Hematopoietic multipotent progenitor cell treated with erythropoietin and hydrocortisone succinate and interleukin-3 and kit ligand, for 6 days (in vitro differentiated cells): ENCODE measurements around the gene HAPSTR1.
A peak's percentile ranks its signal among the peaks of the same experiment; 100 is the strongest.

Experiments
- DNase-seq: peaks from one replicate; pipeline ENCODE4 v3.0.0-alpha.2; 2015

HAPSTR1 gene

DNA sequence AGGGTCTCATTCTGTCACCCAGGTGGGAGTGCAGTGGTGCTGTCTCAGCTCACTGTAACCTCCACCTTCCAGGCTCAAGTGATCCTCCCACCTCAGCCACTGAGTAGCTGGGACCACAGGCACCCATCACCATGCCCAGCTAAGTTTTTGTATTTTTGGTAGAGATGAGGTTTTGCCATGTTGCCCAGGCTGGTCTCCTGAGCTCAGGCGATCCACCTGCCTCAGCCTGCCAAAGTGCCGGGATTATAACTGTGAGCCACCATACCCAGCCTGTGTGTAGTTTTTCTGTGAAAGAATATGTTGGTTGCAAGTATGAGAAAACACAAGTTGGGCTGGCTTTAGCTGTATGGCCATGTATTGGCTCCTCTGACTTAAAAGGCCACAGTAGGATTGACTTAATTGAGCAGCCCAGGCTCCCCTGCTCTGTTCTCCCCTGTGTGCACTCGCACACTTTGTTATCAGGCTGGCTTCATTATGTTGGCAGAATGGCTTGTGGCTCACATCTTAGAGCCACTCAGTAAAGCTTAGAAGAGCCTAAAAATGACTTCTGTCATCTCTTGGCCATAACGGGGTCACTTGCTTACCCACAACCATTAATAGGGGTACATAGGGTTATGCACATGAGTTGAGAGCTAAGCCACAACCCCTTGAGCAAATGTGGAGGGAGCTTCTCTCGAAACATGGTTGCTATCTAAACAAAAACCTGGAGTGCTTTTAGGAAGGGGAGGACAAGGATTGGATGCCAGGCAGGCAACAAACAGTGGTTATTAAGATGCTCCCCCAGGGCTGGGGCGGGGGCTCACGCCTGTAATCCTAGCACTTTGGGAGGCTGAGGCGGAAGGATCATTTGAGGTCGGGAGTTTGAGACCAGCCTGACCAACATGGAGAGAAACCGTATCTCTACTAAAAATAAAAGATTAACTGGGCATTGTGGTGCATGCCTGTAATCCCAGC is 6.1 kb downstream of the HAPSTR1 start:
- no peak for DNase-seq

DNA sequence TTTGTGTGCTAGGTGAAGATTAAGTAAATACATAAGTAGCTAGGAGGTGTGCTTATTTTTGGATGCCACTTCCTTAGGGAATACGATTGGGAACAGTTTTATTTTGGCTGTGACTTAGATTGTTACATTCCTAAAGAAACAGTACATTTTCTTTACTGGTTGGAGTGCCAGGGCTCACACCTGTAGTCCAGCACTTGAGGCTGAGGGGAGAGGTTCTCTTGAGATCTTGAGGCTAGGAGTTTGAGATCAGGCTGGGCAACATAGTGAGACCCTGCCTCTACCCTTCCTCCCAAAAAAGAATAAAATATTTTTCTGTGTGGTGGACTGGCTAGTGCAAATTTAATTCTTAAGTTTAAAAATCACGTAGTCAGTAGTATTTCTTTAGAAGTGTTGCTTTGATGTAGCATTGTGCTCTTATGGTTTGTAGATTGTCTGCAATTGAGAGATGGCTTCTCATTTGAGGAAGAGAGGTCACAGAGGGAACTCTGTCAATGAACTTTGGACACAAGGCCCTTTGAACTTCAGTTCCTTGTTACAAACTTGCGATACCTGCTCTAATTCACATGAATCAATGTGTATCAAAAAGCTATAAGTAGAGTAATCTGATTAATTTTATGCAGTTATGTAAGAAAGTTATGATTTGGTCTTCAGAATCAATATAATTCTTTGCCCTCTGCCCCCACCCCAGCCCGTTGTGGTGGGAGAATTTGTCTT is 7.1 kb downstream of the HAPSTR1 start:
- no peak for DNase-seq

DNA sequence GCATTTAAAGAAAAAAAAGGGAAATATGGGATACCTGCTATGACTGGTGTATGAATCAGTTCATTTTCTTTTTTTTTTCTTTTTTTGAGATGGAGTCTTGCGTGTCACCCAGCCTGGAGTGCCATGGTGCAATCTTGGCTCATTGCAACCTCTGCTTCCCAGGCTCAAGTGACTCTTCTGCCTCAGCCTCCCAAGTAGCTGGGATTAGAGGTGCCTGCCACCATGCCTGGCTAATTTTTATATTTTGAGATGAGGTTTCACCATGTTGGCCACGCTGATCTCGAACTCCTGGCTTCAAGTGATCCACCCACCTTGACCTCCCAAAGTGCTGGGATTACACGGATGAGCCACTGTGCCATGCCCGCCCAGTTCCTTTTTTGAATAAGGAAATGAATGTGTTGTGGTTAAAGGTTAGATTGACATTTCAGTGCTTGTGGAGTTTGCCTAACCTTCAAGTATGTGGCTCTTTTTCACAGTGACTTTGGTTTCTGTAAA is 7.7 kb downstream of the HAPSTR1 start:
- peak; percentile 38 for DNase-seq

DNA sequence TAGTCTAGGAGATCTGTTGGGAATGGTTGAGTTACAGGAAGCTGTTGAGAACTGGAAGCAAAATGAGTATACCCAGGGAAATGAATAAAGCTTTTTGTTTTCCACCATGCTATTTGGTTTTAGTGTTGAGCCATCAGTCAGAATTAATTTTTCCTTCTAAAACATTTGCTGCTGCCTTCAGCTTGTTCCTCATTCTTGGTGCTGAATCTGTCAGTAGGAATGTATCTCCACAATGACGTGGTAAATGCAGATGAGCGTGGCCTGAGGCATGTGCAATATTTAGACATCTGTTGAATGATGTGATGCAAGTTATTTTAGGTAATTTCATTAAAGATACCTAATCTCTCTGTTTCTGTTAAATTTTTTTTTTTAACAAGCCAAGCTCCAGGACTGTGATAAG is 10.9 kb downstream of the HAPSTR1 start:
- peak; percentile 45 for DNase-seq

DNA sequence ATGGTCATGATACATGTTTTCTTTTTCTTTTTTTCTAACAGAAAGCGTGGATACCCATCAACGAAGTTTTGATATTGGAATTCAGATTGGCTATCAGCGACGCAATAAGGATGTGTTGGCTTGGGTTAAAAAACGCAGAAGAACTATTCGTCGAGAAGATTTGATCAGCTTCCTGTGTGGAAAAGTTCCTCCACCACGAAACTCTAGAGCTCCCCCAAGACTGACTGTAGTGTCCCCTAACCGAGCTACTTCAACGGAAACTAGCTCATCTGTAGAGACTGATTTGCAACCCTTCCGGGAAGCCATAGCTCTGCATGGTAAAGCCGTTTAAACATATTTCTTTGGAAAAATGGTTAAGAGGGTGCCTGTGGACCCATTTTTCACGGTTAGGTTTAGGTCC is 11.5 kb downstream of the HAPSTR1 start:
- DNase-seq: no peak

DNA sequence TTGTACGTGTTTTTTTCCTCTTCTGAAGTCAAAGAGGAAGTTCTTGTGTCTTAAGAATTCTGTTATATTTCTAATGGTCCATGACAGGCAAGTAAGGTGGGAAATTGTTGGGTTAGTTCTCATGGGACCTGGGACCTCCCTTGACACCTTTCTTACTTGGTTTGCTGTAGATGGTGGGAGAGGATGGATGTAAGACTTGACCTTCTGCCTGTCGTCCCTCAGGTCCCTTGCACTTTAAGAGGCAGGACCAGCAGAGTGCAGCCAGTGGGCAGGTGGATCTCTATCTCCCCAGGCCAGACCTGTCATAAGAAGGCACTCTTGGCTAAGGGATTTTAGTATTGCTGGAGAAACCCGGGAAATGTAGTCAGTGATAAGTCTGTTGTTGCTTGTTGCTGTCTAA is 12.1 kb downstream of the HAPSTR1 start:
- DNase-seq: no peak

DNA sequence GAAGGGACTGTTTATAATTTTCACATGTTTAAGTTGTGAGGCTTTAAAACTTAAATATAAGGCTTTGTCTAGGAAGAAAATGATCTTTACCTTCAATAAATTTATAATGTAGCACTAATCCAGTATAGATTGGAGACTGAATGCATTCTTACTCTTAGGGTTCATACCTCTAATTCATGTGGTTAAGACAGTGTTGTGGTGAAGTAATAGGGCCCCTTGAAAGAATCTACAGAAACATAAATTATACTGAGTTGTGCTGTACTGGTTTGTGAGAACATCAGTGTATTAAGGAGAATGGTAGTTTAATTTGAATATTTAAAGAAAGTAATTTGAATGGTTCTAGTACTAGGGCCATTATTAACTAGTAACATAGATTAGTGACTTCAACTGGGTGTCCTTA is 13.7 kb downstream of the HAPSTR1 start:
- DNase-seq: no peak

DNA sequence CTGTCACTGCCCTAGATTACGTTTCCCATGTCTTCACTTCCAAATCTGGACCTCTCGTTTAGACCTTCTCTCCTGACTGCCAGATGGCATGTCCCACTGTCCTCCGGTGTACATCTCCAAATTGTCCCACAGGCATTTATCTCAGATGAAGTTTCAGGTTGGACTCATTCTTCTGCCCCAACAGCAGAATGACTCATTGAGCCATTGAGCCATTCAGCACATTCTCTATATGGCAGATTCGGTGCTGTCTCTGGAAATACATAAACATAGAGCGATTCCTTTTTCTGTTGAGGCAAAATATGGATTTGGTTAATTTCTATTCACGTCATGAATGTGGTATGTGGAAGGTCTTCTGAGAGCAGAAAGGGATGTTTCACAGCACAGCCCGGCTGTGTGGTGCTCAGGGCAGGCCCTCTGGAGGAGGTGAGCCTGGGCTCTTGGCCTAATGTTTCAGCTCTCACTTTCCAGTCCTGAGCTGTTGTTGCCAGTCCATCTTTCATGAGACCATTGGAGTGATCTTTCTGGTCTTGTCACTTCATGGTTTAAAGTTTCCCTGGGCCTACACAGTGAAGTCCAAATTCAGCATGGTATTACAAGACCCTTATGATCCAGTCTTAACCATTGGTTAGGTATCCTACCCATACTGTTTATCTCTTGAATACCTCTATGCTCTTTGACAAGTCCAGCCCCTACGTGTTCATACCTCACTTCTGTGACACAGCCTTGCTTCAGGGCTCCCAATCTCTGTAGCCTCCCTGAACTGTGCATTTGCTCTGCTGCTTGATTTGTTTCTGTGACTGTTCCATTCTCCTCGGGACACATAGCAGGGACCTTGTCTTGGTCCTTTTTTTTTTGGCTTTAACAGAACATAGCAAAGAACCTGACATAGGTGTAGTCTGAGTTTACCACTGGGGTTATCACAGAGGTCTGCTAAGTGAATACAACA is 15.9 kb downstream of the HAPSTR1 start:
- no peak for DNase-seq

DNA sequence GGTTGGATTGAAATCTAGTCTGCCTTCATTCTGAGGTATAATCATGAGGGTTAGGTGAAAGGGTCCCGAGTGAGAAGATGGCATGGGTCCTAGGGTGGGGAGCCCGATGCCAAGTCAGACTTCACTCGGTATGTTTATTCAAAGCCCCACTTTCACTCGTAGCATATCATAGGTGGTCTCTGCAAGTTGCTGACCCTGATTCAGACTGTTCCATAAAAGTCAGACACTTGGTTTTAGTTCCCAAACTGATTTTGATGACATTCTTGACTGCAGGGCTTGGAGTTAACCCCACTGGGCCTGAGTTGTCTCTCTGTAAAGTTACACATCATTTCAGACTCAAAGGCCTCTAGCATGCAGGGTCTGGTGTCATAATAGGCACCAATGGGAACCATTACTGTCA is 17.8 kb downstream of the HAPSTR1 start:
- no peak for DNase-seq

DNA sequence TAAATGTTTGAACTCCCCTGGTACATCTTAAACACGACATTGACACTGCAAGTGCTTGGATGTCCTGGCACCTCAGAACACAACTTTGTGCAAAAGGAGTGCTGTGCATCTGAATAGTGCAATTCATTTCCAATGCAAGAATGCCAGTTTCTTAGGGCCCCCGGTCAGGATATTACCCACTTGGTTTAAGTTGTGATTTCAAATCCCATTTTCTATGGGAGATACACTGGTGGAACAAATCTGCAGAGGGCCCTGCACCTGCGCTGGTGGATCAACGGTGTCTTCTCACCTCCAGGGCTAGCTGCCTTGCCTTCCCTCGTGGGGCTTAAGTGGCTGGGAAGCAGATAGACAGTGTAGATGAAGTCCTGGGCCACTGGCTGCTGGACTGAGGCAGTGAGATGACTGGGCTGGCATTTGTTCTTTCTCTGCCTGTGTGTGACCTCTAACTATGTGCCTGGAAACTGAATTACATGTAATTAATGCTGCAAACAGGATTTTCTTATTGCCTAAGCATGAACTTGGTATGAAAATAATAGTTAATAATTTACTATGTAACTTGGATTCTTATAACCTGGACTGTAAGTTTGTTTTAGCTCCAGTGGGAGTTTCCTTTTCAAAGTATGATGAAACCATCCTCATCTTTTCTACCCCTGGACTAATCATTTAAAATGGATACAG is 20.9 kb downstream of the HAPSTR1 start:
- no peak for DNase-seq

DNA sequence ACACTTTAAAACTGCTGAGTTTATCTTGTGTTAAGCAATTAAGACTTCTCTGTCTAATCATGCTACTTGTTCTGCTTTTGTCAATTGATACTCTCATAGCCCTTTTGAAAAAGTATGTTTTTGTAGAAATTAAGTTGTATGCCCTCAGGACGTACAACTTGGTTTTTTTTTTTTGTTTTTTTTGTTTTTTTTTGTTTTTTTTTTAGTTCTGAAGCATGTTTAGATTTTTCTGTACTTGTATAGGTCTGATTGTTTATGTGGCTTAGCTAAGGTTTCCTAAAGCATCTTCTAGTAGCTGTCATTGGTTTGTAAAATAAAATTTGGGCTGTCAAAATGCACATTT is 21.4 kb downstream of the HAPSTR1 start:
- no peak for DNase-seq

DNA sequence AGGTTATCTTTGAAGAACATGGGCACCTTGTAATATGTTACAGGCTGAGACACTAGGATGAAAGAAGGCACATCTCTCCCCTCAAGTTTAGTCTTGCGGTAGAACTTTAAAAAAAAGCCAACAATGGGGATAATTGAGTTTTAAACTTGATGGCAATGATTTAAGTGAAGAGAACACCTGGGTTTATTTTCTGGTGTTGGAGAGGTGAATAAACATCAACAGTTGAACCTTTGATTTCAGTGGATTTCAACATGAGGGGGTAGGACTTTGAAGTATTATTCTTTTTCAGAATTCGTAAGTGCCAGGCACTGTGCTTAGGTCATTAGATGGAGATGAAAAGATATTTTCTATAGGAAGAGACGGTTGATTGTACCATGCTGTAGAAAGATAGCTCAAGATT is 22.3 kb downstream of the HAPSTR1 start:
- no peak for DNase-seq

DNA sequence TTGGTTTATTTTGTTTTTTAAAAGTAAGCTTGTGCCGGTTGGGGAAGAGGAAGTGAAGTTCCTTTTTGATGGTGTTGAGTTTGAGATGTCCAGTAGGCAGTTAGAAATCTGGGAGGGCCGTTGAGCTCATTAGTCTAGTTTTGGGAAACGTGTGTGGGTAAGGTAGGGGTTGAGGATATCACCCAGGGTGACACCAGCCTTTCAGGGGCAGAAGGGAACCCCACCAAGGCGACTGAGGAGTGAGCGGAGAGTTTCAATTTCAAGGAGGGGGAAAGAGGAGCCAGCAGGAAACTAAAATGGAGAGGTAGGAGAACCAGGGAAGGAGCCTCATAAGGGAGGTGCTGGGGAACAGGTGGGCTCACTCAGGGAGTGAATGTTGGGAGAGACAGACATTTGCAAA is 22.7 kb downstream of the HAPSTR1 start:
- DNase-seq: no peak

DNA sequence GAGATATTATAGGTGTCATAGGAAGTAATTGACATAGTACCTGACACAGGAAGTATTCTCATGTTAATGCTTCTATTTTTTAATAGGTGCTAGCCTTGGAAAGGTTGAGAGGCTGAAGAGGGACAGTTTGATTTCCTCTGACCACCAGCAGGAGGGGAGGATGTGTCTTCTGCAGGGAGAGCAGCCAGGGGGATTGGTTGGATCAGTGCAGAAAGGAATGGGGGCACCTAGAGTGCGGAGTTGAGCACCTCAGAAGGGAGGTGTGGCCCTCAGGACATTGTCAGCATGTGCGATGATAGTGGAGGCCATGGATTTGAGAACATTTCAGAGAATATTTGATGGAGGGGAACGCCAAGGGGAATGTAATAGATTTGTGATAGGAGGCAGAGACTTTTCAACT is 23.4 kb downstream of the HAPSTR1 start:
- DNase-seq: no peak

DNA sequence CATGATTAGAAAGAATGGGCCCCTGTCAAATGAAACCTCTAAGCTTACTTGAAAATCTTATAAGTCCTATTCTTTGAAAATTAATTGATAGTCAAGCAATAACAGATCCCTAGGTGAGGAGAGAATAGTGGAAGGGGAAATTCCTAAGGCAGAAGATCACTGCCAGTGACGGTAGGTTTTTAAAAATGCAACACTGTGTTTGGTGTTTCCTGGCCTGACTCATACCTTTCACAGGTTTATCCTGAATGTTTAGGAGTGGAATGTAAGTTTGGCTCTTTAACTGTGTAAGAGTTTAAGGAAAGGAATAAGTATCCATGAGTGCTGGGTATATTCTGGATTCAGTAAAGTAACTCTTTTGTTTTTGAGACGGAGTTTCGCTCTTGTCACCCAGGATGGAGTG is 23.8 kb downstream of the HAPSTR1 start:
- no peak for DNase-seq

DNA sequence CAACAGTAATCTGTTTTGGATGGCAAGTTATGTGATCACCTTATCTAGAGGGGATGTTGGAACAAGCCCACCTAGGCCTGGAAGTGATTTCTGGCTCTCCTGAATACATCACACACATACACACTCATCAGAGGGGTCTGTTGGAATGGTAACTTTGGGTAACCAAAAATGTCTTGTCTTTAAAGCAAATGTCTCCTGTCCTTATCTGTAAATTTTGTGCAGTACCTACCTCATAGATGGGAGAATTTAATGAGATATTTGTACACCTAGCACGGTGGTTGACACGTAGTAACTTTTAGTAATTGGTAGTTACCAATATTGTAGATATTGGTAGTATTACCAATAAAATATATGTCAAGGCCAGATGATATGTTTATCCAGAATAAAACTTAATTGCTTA is 24.7 kb downstream of the HAPSTR1 start:
- no peak for DNase-seq

DNA sequence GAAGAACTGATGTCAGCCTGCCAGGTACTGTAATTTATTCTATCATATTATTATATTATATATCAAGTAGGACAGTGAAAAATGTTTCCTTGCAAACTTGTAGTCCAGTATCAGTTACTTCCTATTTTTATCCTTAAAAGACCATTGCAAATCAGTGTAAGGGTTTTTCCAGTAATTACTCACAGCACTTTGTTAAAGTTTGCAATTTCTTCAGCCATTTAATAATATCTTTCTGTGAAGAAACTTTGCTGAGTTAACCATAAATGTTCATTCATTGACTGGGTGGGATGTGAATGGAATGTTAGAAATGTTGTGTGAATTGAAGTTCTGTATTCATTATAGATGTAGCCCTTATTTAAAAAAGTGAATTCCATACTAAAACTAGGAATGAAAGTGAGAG is 26.7 kb downstream of the HAPSTR1 start:
- DNase-seq: no peak

DNA sequence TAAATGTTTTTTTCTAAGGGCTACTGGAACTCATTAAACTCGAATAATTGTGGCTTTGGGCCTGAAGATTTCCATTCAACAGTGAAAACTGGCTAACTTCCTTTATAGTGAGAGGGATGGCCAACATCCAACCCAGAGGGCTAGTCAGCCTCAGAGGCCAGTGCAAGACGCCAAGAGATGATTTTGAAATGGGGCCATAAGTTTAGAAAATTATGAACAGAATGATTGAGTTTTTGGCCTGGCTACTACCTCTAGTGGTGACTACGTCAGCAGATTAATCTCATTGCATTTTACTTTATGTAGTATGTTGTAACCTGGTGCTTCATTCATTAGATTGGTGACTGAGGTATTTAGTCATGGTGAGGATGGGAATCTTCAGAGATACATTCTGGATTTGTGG is 28.4 kb downstream of the HAPSTR1 start:
- no peak for DNase-seq

DNA sequence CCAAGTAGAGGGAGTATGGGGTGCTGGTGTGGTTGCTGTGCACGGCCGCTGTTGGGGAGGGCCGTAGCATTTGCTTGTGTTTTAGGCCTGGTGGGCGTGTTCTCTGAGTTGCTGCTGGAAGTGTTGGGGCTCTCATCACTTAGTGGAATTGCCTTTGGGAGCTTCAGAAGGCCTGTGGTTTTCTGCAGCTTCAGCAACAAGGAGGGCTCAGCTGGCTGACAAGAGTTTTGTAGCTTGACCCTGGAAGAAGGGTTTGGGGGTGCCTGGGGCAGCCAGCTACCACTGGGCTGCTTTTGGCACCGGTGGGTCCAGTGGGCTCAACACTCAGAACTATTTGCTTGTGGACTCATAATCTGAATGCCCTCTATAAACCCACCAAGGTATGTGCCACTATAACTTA is 30.9 kb downstream of the HAPSTR1 start:
- DNase-seq: no peak

DNA sequence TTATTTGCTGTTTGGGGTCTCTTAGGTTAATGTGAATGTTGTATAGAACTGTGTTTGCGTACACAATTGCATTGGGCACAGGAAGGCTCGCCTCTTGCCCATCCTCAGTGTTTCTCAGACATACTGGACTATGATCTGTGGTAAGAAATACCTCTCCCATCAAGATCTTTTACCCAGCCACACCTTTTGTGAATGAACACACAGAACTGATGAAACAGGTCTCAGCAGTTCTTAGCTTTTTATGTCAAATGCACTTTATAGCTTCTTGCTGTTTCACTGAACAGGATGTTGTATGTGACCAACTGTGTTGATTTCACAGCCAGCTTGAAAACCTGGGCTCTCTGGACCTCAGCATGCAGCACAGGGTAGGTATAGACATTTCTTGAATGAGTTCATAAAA is 31.5 kb downstream of the HAPSTR1 start:
- DNase-seq: no peak

DNA sequence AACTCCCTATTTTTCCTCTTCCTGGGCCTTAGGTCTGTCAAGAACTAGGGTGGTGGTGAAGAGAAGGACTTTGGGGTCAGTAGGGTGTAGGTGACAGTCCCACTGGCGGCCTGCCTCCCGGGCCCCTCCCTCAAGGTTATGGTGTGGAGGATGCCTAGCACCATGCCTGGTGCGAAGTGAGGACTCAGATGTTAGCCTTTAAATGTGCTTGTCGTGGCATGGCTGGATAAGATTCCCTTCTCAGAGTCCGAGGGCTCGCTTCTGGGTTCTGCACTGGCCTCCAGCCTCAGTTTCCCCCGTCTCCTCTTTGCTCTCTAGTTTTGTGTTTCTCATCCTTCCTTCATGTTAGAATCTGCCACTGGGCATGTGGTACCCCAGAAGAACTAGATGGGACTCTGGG is 32.0 kb downstream of the HAPSTR1 start:
- DNase-seq: no peak

DNA sequence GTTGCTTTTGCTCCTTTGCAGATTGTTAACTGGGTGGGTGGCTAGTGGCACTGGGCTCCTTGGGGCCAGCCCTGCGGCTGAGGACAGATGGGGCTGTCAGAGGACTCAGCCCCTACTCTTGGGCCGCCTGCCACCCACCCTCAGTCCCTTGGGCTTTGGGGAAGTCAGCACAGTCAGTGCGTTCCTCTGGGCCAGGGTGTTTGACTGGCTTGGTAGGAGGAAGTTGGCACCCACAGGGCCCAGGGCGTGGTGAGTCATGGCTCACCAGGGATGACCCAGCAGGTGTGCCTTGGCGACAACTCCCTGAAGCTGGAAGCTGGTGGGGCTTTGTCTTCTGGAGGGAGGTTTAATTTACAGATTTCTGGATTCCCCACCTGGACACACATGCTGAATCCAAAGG is 32.4 kb downstream of the HAPSTR1 start:
- peak; percentile 40 for DNase-seq

DNA sequence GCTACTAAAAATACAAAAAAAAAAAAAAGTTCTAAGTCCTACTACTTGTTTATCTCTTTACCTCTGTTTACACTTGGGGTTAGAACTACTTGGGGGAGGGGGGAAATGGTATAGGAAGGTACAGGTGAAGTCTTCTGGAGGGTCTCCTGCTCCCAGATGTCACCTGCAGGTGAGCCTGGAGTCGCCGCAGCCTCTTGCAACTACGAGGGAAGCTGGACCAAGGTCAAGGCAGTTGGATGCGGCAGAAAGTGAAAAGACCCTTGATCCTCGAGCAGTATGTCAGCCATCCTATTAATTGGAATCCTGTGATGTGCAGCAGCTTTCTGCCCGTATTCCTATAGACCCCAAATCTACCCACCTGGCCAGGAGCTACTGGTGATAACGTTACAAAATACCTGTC is 33.0 kb downstream of the HAPSTR1 start:
- DNase-seq: no peak
